Hepatocyte (in vitro differentiated cells): ENCODE results near the gene ABCD3. TPM values are rescaled to one million over a fixed set of nuclear protein-coding genes. Genes with fewer than 3 reads are reported as not detected.
"Not testable (repeated sequence)": the region's sequence is repeated elsewhere in the genome, so short reads cannot be mapped to it uniquely, and the experiment has no call there.

ENCODE experiments used
- DNase-seq: peaks from one replicate; pipeline ENCODE4 v3.0.0-alpha.2; 2016; ENCODE audit warnings: low spot score
- H2AFZ ChIP-seq: fragments of 200-600 bp; sonication (generic); 2 replicates; pipeline ENCODE4 v1.6.0; 2016; ENCODE audit warnings: antibody characterized with exemption, mild to moderate bottlenecking
- H3K27ac ChIP-seq: fragments of 200-600 bp; sonication (generic); 2 replicates; pipeline ENCODE4 v1.5.1; 2016; ENCODE audit warnings: mild to moderate bottlenecking
- H3K27me3 ChIP-seq: fragments of 200-600 bp; sonication (generic); 2 replicates; pipeline ENCODE4 v1.6.1; 2016
- H3K36me3 ChIP-seq: fragments of 200-600 bp; sonication (generic); replicated peaks from 2 replicates; pipeline ENCODE4 v1.5.1; 2016; ENCODE audit warnings: low read depth; ENCODE audit not compliant: insufficient read depth
- H3K4me1 ChIP-seq: fragments of 200-600 bp; sonication (generic); 2 replicates; pipeline ENCODE4 v1.5.1; 2016; ENCODE audit warnings: mild to moderate bottlenecking, moderate library complexity; ENCODE audit not compliant: insufficient read depth
- H3K4me2 ChIP-seq: fragments of 200-600 bp; sonication (generic); 2 replicates; pipeline ENCODE4 v1.6.0; 2016
- H3K4me3 ChIP-seq: fragments of 200-600 bp; sonication (generic); 2 replicates; pipeline ENCODE4 v1.5.1; 2016; ENCODE audit warnings: mild to moderate bottlenecking
- H3K79me2 ChIP-seq: fragments of 200-600 bp; sonication (generic); 2 replicates; pipeline ENCODE4 v1.6.0; 2017; ENCODE audit warnings: mild to moderate bottlenecking
- H3K9me2 ChIP-seq: fragments of 200-600 bp; sonication (generic); replicated peaks from 2 replicates; pipeline ENCODE4 v1.6.0; 2017; ENCODE audit warnings: mild to moderate bottlenecking; ENCODE audit not compliant: insufficient read depth
- H3K9me3 ChIP-seq: fragments of 200-600 bp; sonication (generic); 2 replicates; pipeline ENCODE4 v1.5.1; 2016; ENCODE audit warnings: low read depth, mild to moderate bottlenecking
- H4K20me1 ChIP-seq: fragments of 200-600 bp; sonication (generic); 2 replicates; pipeline ENCODE4 v1.6.0; 2016; ENCODE audit warnings: mild to moderate bottlenecking; ENCODE audit not compliant: insufficient read depth, poor library complexity, severe bottlenecking
- EZH2 ChIP-seq: fragments of 200-600 bp; sonication (generic); IDR thresholded peaks from 2 replicates; pipeline ENCODE4 v1.6.1; 2016; ENCODE audit warnings: antibody characterized with exemption, mild to moderate bottlenecking, borderline replicate concordance
- EZH2phosphoT487 ChIP-seq: fragments of 200-600 bp; sonication (generic); IDR thresholded peaks from one replicate; pipeline ENCODE4 v1.6.1; 2018; ENCODE audit warnings: antibody characterized with exemption, mild to moderate bottlenecking, low read depth, moderate library complexity; ENCODE audit not compliant: unreplicated experiment, severe bottlenecking
- WGBS: methylation state at CpG from one replicate; pipeline ENCODE4 v1.1.6; 2016; ENCODE audit warnings: low lambda C conversion rate; ENCODE audit errors: missing lambda C conversion rate; 5-methylcytosine and 5-hydroxymethylcytosine counted together
- polyA plus RNA-seq: library from polyadenylated mRNA; unstranded; fragments of >200 nt; fragmentation: Nextera tagmentation; extraction: Ambion mirVana; gene quantifications from 2 replicates; pipeline ENCODE4 v1.2.1, GENCODE V29; 2016
- total RNA-seq: library from RNA; depleted of rRNA; stranded (reverse); fragments of >200 nt; gene quantifications from 2 replicates; pipeline ENCODE4 v1.2.3, GENCODE V29; 2014
- TF ChIP-seq, protein P1 (sequence below): fragments of 200-600 bp; sonication (generic); IDR thresholded peaks from 2 replicates; pipeline ENCODE4 v1.5.1; 2016; ENCODE audit warnings: antibody characterized with exemption, mild to moderate bottlenecking; ENCODE audit not compliant: poor library complexity

The ABCD3 gene
- total and polyA plus RNA-seq, 2 experiments from 2014 or later, result 50.7 to 96.4 TPM

DNA sequence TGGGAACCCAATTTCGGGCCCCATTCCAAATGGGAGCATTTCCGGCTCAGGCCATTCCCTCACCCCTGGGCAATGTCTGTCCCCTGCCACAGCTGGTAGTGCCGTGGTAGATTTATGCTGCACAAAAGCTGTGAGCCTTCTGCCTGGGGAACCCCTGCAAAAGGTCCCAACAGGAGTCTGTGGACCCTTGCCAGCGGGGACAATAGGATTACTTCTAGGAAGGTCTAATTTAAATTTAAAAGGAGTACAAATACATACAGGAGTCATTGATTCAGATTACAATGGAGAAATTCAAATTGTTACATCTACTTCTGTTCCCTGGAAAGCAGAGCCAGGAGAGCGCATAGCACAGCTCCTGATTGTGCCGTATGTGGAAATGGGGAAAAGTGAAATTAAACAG lies 28.0 kb downstream of the ABCD3 start:
- not testable (repeated sequence) for H3K9me2 ChIP-seq, H3K4me2 ChIP-seq, H3K27ac ChIP-seq, H3K27me3 ChIP-seq, H3K4me1 ChIP-seq, H3K4me3 ChIP-seq, DNase-seq, H2AFZ ChIP-seq, H3K36me3 ChIP-seq
- Histone ChIP-seq H4K20me1 (peaks cover 10% of the 10 kb centered on the region), H3K79me2 (peaks cover 94% of the 10 kb centered on the region), H3K9me3 (peaks cover 42% of the 10 kb centered on the region)
- 93% methylated on average over 6 of the region's 6 CpGs for WGBS

DNA sequence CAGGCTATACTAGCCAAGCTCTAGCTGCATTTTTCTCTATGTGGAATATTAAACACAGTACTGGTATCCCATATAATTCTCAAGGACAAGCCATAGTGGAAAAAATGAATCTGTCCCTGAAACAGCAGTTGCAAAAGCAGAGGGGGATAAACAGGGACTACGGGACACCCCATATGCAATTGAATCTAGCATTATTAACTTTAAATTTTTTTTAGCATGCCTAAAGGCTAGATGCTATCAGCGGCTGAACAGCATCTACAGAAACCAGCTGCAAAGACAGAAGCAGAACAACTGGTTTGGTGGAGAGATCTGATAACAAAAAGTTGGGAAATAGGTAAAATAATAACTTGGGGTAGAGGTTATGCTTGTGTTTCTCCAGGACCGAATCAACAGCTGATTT lies 30.6 kb downstream of the ABCD3 start:
- H3K9me2 ChIP-seq, H3K27ac ChIP-seq, H3K4me2 ChIP-seq, H3K4me1 ChIP-seq, H4K20me1 ChIP-seq, H2AFZ ChIP-seq, H3K27me3 ChIP-seq, H3K4me3 ChIP-seq, DNase-seq: not testable (repeated sequence)
- WGBS, result 91% methylated on average over 3 of the region's 3 CpGs
- Histone ChIP-seq H3K9me3 (peaks cover 34% of the 10 kb centered on the region), H3K79me2 (peaks cover 88% of the 10 kb centered on the region), H3K36me3 (peaks cover 15% of the 10 kb centered on the region)

DNA sequence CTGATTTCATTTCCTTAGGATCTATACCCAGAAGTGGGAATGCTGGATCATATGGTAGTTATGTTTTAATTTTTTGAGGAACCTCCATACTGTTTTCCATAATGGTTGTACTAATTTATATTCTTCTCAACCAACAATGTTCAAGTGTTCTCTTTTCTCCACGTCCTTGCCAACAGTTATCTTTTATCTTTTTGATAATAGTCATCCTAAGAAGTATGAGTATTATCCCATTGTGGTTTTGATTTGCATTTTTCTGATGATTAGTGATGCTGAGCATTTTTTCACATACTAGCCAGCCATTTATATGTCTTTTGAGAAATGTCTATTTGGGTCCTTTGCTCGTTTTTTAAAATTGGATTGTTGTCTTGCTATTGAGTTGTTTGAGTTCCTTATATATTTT lies 38.5 kb downstream of the ABCD3 start:
- TF ChIP-seq EZH2 (no peak), EZH2phosphoT487 (no peak)
- TF ChIP-seq, protein P1, sequence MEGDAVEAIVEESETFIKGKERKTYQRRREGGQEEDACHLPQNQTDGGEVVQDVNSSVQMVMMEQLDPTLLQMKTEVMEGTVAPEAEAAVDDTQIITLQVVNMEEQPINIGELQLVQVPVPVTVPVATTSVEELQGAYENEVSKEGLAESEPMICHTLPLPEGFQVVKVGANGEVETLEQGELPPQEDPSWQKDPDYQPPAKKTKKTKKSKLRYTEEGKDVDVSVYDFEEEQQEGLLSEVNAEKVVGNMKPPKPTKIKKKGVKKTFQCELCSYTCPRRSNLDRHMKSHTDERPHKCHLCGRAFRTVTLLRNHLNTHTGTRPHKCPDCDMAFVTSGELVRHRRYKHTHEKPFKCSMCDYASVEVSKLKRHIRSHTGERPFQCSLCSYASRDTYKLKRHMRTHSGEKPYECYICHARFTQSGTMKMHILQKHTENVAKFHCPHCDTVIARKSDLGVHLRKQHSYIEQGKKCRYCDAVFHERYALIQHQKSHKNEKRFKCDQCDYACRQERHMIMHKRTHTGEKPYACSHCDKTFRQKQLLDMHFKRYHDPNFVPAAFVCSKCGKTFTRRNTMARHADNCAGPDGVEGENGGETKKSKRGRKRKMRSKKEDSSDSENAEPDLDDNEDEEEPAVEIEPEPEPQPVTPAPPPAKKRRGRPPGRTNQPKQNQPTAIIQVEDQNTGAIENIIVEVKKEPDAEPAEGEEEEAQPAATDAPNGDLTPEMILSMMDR, result no peak
- peaks cover 83% of the 10 kb centered on the region for H3K79me2 ChIP-seq
- peaks cover 2% of the 10 kb centered on the region for H3K4me1 ChIP-seq
- H3K9me3 ChIP-seq, result no peaks in the 10 kb centered on the region
- H3K27ac ChIP-seq, result no peak overlapping the region
- peaks cover 3% of the 10 kb centered on the region for H3K36me3 ChIP-seq
- H4K20me1 ChIP-seq, result no peaks in the 10 kb centered on the region
- no peak overlapping the region for H3K4me2 ChIP-seq
- 86% methylated on average over 2 of the region's 2 CpGs for WGBS
- no peak for DNase-seq
- H3K9me2 ChIP-seq, result no peaks in the 10 kb centered on the region
- H3K4me3 ChIP-seq, result no peak overlapping the region
- no peaks in the 10 kb centered on the region for H3K27me3 ChIP-seq
- H2AFZ ChIP-seq, result no peak overlapping the region

DNA sequence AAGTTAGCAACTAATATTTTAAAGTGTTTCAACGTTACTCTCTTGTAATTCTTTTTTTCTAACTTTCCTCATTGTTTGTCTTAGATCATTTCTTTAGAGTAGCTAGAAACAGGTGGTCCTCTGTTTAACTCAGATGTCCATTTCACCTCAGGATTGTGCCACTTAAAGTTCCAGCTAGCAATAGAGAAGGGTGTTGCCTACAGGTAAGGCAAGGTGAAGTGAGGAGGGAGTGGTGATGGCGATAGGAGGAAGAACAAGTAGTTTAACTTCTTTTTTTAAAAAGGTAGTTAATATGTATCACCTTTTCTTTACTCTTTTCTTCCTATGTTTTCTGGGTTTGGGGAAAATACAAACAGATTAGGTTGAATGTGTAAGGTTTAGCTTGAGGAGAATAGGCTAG lies 44.4 kb downstream of the ABCD3 start:
- no peak overlapping the region for H3K4me3 ChIP-seq
- H4K20me1 ChIP-seq, result no peaks in the 10 kb centered on the region
- H3K4me1 ChIP-seq, result peaks cover 11% of the 10 kb centered on the region
- H2AFZ ChIP-seq, result no peak overlapping the region
- TF ChIP-seq EZH2phosphoT487 (no peak), EZH2 (no peak)
- TF ChIP-seq, protein P1, result no peak
- peaks cover 36% of the 10 kb centered on the region for H3K79me2 ChIP-seq
- DNase-seq, result no peak
- WGBS, result 81% methylated on average over 2 of the region's 2 CpGs
- H3K27me3 ChIP-seq, result no peaks in the 10 kb centered on the region
- H3K27ac ChIP-seq, result no peak overlapping the region
- H3K9me3 ChIP-seq, result no peaks in the 10 kb centered on the region
- no peaks in the 10 kb centered on the region for H3K9me2 ChIP-seq
- no peaks in the 10 kb centered on the region for H3K36me3 ChIP-seq
- H3K4me2 ChIP-seq, result no peak overlapping the region
